A549 (cell line): ENCODE results near the gene CDC42EP5. TPM values are rescaled to one million over a fixed set of nuclear protein-coding genes. Genes with fewer than 3 reads are reported as not detected.

Experiments used
- ATAC-seq, 2 experiments: fragments of 200-7000 bp in 1 of 2; fragments of >200 bp in 1 of 2; cut with Nextera tagmentation in 1 of 2; cut with Tn5 transposase in 1 of 2; 3 replicates each; pipeline versions ENCODE4 v1.8.0 to v1.9.1; 2018 to 2020; ENCODE audit warnings: mild to moderate bottlenecking in 1 of 2, moderate library complexity in 1 of 2
- CTCF ChIA-PET: fragments of 300-600 bp; sonication (Branson Sonifier 250); formaldehyde crosslinking; extraction: SDS; loops from one replicate; lab custom pipeline; 2021; ENCODE audit warnings: antibody characterized with exemption, inconsistent platforms; lab: Yijun Ruan, JAX
- POLR2A ChIA-PET: fragments of 350-600 bp; formaldehyde crosslinking; extraction: SDS; loops from one replicate; lab custom pipeline; 2021; ENCODE audit warnings: antibody characterized with exemption, inconsistent platforms; lab: Yijun Ruan, JAX
- DNase-seq, 2 experiments: peaks; one replicate each; pipeline versions ENCODE4 v3.0.0 to v3.0.0-alpha.2; 2011 to 2016; ENCODE audit warnings: low read depth in 1 of 2, low spot score in 1 of 2
- FAIRE-seq: peaks from 2 replicates; lab custom pipeline; 2011; peaks lifted over from hg19 to GRCh38; lab: Jason Lieb, UNC
- H3K27ac ChIP-seq, 2 experiments: fragments of >200 bp; sonication (Bioruptor Twin); formaldehyde crosslinking; 3 replicates each; pipeline ENCODE4 v1.5.1; 2016 to 2017
- H3K4me1 ChIP-seq: fragments of >200 bp; sonication (Bioruptor Twin); formaldehyde crosslinking; 3 replicates; pipeline ENCODE4 v1.6.1; 2016
- H3K4me2 ChIP-seq: fragments of >200 bp; sonication (Bioruptor Twin); formaldehyde crosslinking; 3 replicates; pipeline ENCODE4 v1.6.1; 2016
- H3K4me3 ChIP-seq: fragments of >200 bp; sonication (Bioruptor Twin); formaldehyde crosslinking; 3 replicates; pipeline ENCODE4 v1.5.1; 2016
- H3K9me3 ChIP-seq: fragments of >200 bp; sonication (Bioruptor Twin); formaldehyde crosslinking; 3 replicates; pipeline ENCODE4 v1.6.1; 2016
- ESRRA ChIP-seq: fragments of 150-350 bp; IDR thresholded peaks from 2 replicates; pipeline ENCODE4 v1.6.1; 2014; ENCODE audit warnings: mild to moderate bottlenecking, low read length, borderline replicate concordance
- FOSB ChIP-seq: fragments of 250-450 bp; sonication (Bioruptor Pico); IDR thresholded peaks from 2 replicates; pipeline ENCODE4 v1.5.0; 2020; ENCODE audit warnings: mild to moderate bottlenecking, moderate library complexity
- FOXS1 ChIP-seq: fragments of 250-450 bp; sonication (Bioruptor Pico); IDR thresholded peaks from 2 replicates; pipeline ENCODE4 v1.5.0; 2020; ENCODE audit warnings: mild to moderate bottlenecking, moderate library complexity
- KDM1A ChIP-seq: fragments of 200-600 bp; sonication (generic); IDR thresholded peaks from 2 replicates; pipeline ENCODE4 v1.6.1; 2016; ENCODE audit warnings: low read depth, mild to moderate bottlenecking
- MAFK ChIP-seq: fragments of 450-650 bp; IDR thresholded peaks from 2 replicates; pipeline ENCODE4 v1.6.1; 2014; ENCODE audit not compliant: partially characterized antibody
- MAZ ChIP-seq: fragments of 150-350 bp; IDR thresholded peaks from 2 replicates; pipeline ENCODE4 v1.6.1; 2014; ENCODE audit warnings: antibody characterized with exemption, low read depth, low read length, borderline replicate concordance
- NPAS2 ChIP-seq: fragments of 250-450 bp; sonication (Bioruptor Pico); IDR thresholded peaks from 2 replicates; pipeline ENCODE4 v1.8.0; 2022; ENCODE audit warnings: mild to moderate bottlenecking, moderate library complexity, borderline replicate concordance
- RARB ChIP-seq: fragments of 250-450 bp; sonication (Bioruptor Pico); IDR thresholded peaks from 2 replicates; pipeline ENCODE4 v1.8.0; 2021; ENCODE audit warnings: mild to moderate bottlenecking, moderate library complexity
- RFX5 ChIP-seq: fragments of 450-650 bp; IDR thresholded peaks from 2 replicates; pipeline ENCODE4 v1.7.1; 2014; ENCODE audit warnings: antibody characterized with exemption, mild to moderate bottlenecking, moderate library complexity
- SREBF2 ChIP-seq: fragments of 450-650 bp; IDR thresholded peaks from 2 replicates; pipeline ENCODE4 v1.6.1; 2014; ENCODE audit warnings: mild to moderate bottlenecking, moderate library complexity
- TFCP2L1 ChIP-seq: fragments of 250-450 bp; sonication (Bioruptor Pico); IDR thresholded peaks from 2 replicates; pipeline ENCODE4 v1.5.0; 2021; ENCODE audit warnings: mild to moderate bottlenecking
- TP53 ChIP-seq: fragments of 250-450 bp; sonication (Bioruptor Pico); IDR thresholded peaks from 2 replicates; pipeline ENCODE4 v1.5.0; 2021; ENCODE audit warnings: mild to moderate bottlenecking, moderate library complexity
- ZSCAN20 ChIP-seq: fragments of 250-450 bp; sonication (Bioruptor Pico); IDR thresholded peaks from 2 replicates; pipeline ENCODE4 v1.8.0; 2022; ENCODE audit warnings: mild to moderate bottlenecking, moderate library complexity
- WGBS: methylation state at CpG from one replicate; pipeline ENCODE4 v1.1.6; 2017; ENCODE audit errors: missing lambda C conversion rate; 5-methylcytosine and 5-hydroxymethylcytosine counted together
- polyA plus RNA-seq, 4 experiments: library from polyadenylated mRNA; depleted of rRNA in 3 of 4; stranded (reverse); fragments of >200 nt; fragmentation: RNase III in 1 of 4; extraction: RNeasy Plus Mini Kit Qiagen cat#74134 plus additional on column Dnase treatment in 1 of 4; gene quantifications; 2 replicates in 3 of 4; 3 replicates in 1 of 4; pipeline ENCODE4 v1.2.3, GENCODE V29; 2011 to 2017
- TF ChIP-seq, protein P1 (sequence below): fragments of >200 bp; sonication (Bioruptor Twin); formaldehyde crosslinking; IDR thresholded peaks from 3 replicates; pipeline ENCODE4 v1.6.1; 2016
- TF ChIP-seq, protein P2 (sequence below): fragments of 200-600 bp; sonication (generic); IDR thresholded peaks from 2 replicates; pipeline ENCODE4 v1.6.1; 2016; ENCODE audit warnings: antibody characterized with exemption, mild to moderate bottlenecking, moderate library complexity
- TF ChIP-seq, protein P3 (sequence below): fragments of 450-650 bp; IDR thresholded peaks from 2 replicates; pipeline ENCODE4 v1.6.1; 2014; ENCODE audit warnings: antibody characterized with exemption
- TF ChIP-seq, protein P4 (sequence below): IDR thresholded peaks from 2 replicates; pipeline ENCODE4 v1.6.1; 2012
- TF ChIP-seq, protein P5 (sequence below): fragments of 150-350 bp; IDR thresholded peaks from 2 replicates; pipeline ENCODE4 v1.6.1; 2014; ENCODE audit warnings: low read depth, mild to moderate bottlenecking, low read length

CDC42EP5 gene
- polyA plus RNA-seq, 2 of the 4 experiments (the other 2 are of a cell fraction): not detected

DNA sequence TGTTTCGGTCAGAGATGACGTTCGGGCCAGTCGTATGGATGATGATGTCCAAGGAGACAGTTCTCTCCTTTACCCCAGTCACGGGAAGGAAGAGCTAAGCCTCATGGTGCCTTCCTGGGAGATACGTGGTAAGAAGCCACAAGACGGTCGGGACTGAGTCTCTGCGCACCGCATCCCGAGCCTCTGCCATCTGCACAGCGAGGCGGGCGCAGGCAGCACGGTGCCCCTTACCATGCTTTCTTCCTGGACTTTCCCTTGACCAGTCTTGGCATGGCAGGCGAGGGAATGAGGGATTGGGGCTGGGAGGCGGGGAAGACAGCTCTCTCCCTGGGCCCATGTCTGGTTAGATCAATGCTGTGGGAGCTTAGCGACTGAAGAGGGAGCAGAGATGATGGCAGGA, 19.5 kb upstream of the CDC42EP5 start (continued):
- TF ChIP-seq, protein P1, sequence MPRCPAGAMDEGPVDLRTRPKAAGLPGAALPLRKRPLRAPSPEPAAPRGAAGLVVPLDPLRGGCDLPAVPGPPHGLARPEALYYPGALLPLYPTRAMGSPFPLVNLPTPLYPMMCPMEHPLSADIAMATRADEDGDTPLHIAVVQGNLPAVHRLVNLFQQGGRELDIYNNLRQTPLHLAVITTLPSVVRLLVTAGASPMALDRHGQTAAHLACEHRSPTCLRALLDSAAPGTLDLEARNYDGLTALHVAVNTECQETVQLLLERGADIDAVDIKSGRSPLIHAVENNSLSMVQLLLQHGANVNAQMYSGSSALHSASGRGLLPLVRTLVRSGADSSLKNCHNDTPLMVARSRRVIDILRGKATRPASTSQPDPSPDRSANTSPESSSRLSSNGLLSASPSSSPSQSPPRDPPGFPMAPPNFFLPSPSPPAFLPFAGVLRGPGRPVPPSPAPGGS: no peak
- TF ChIP-seq TFCP2L1 (CRISPR knock-in tag): no peak

DNA sequence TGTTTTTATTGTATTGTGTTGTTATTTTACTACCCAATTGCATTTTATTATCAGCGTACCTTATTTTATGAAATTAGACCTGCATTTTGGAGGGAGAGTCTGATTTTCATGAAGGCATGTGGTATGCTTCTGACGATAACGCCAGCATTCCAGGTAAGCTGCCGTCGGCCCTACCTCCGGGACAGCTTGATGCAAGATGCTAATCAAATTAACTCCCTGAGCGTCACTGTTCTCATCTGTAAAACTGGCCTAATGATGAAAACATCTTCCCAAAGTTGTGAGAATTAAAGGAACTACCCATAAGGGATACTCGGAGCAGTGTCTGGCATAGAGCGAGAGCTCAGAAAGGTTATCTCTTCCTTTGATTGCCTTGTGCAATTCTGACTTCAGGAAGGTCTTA, 16.7 kb upstream of the CDC42EP5 start:
- CTCF ChIA-PET: interaction anchor here (1.2 to 3.1 kb wide), 2 partner anchors 10 to 184 kb away, joined by 3 to 29 read pairs; no protein-coding TSS in a partner anchor
- H3K4me3 ChIP-seq: no peak overlapping the region
- no peak for FAIRE-seq
- ATAC-seq: peak in 1 of 2 experiments; percentile 36; a peak in 2 of 6 replicates
- no peaks in the 10 kb centered on the region for H3K9me3 ChIP-seq
- no peaks in the 10 kb centered on the region for H3K4me1 ChIP-seq
- no peak overlapping the region for H3K4me2 ChIP-seq
- 40% methylated on average over 9 of the region's 9 CpGs for WGBS
- DNase-seq: no peak
- H3K27ac ChIP-seq: no peak overlapping the region
- TF ChIP-seq MAZ (no peak), FOSB (CRISPR knock-in tag) (no peak), RARB (CRISPR knock-in tag) (no peak), KDM1A (no peak), SREBF2 (no peak), FOXS1 (CRISPR knock-in tag) (no peak)
- TF ChIP-seq, protein P2, sequence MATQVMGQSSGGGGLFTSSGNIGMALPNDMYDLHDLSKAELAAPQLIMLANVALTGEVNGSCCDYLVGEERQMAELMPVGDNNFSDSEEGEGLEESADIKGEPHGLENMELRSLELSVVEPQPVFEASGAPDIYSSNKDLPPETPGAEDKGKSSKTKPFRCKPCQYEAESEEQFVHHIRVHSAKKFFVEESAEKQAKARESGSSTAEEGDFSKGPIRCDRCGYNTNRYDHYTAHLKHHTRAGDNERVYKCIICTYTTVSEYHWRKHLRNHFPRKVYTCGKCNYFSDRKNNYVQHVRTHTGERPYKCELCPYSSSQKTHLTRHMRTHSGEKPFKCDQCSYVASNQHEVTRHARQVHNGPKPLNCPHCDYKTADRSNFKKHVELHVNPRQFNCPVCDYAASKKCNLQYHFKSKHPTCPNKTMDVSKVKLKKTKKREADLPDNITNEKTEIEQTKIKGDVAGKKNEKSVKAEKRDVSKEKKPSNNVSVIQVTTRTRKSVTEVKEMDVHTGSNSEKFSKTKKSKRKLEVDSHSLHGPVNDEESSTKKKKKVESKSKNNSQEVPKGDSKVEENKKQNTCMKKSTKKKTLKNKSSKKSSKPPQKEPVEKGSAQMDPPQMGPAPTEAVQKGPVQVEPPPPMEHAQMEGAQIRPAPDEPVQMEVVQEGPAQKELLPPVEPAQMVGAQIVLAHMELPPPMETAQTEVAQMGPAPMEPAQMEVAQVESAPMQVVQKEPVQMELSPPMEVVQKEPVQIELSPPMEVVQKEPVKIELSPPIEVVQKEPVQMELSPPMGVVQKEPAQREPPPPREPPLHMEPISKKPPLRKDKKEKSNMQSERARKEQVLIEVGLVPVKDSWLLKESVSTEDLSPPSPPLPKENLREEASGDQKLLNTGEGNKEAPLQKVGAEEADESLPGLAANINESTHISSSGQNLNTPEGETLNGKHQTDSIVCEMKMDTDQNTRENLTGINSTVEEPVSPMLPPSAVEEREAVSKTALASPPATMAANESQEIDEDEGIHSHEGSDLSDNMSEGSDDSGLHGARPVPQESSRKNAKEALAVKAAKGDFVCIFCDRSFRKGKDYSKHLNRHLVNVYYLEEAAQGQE: no peak
- TF ChIP-seq, protein P3, sequence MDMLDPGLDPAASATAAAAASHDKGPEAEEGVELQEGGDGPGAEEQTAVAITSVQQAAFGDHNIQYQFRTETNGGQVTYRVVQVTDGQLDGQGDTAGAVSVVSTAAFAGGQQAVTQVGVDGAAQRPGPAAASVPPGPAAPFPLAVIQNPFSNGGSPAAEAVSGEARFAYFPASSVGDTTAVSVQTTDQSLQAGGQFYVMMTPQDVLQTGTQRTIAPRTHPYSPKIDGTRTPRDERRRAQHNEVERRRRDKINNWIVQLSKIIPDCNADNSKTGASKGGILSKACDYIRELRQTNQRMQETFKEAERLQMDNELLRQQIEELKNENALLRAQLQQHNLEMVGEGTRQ: no peak
- TF ChIP-seq, all 56 proteins: peak for 0
- POLR2A ChIA-PET: no interaction called here

DNA sequence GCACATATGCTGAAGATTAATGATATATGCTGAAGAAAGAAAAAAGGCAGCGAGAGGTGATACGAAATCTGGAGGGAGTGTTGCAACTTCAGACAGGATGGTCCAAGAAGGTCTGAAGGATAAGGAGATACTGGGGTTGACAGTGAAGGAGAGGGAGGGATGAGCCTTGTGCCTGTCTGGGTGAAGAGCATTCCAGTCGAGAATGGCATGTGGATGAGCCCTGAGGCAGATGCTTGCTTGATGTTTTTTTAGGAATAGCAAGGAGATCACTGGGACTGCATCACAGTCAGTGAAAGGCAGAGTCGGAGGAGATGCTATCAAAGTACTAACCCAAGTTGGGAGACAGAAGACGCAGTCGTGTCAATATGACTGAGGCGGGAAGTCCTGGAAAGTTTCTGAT, 16.2 kb upstream of the CDC42EP5 start:
- Histone ChIP-seq H3K4me1 (no peaks in the 10 kb centered on the region), H3K9me3 (no peaks in the 10 kb centered on the region), H3K27ac (no peak overlapping the region), H3K4me3 (no peak overlapping the region), H3K4me2 (no peak overlapping the region)
- 45% methylated on average over 7 of the region's 7 CpGs for WGBS
- DNase-seq: no peak
- CTCF ChIA-PET: interaction anchor here (1.2 to 3.1 kb wide), 2 partner anchors 9 to 184 kb away, joined by 3 to 29 read pairs; no protein-coding TSS in a partner anchor
- FAIRE-seq: no peak
- ATAC-seq: peak; percentile 55; a peak in 4 of 6 replicates
- TF ChIP-seq MAFK (no peak), TP53 (CRISPR knock-in tag) (no peak), RFX5 (no peak), ZSCAN20 (CRISPR knock-in tag) (no peak), ESRRA (no peak), NPAS2 (no peak)
- TF ChIP-seq, protein P4, sequence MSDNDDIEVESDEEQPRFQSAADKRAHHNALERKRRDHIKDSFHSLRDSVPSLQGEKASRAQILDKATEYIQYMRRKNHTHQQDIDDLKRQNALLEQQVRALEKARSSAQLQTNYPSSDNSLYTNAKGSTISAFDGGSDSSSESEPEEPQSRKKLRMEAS: no peak
- TF ChIP-seq, protein P3: no peak
- TF ChIP-seq, protein P5, sequence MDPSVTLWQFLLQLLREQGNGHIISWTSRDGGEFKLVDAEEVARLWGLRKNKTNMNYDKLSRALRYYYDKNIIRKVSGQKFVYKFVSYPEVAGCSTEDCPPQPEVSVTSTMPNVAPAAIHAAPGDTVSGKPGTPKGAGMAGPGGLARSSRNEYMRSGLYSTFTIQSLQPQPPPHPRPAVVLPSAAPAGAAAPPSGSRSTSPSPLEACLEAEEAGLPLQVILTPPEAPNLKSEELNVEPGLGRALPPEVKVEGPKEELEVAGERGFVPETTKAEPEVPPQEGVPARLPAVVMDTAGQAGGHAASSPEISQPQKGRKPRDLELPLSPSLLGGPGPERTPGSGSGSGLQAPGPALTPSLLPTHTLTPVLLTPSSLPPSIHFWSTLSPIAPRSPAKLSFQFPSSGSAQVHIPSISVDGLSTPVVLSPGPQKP: no peak
- POLR2A ChIA-PET: no interaction called here
